K562 (cell line): ENCODE measurements around the gene ENDOD1. TPM values are rescaled to one million over a fixed set of nuclear protein-coding genes. Genes with fewer than 3 reads are reported as not detected.

Source experiments
- E2F3 ChIP-seq: fragments of 250-450 bp; sonication (Bioruptor Pico); IDR thresholded peaks from 2 replicates; pipeline ENCODE4 v1.4.0; 2020; ENCODE audit warnings: mild to moderate bottlenecking
- GATA2 ChIP-seq: sonication (generic); formaldehyde crosslinking; IDR thresholded peaks from 2 replicates; pipeline ENCODE4 v1.4.0; 2020; ENCODE audit warnings: mild to moderate bottlenecking, missing genetic modification reagents
- GTF2F1 ChIP-seq: IDR thresholded peaks from 2 replicates; pipeline ENCODE4 v1.6.1; 2011; ENCODE audit warnings: low read depth, low read length, improper control_type of control experiment
- HDAC6 ChIP-seq: IDR thresholded peaks from 2 replicates; pipeline ENCODE4 v1.6.1; 2012; ENCODE audit warnings: low read depth, mild to moderate bottlenecking, control low read depth, inconsistent platforms, low read length, moderate library complexity
- MAFK ChIP-seq: IDR thresholded peaks from 2 replicates; pipeline ENCODE4 v1.6.1; 2011; ENCODE audit warnings: low read length, improper control_type of control experiment
- MTA2 ChIP-seq: fragments of 450-650 bp; IDR thresholded peaks from 2 replicates; pipeline ENCODE4 v1.6.1; 2016; ENCODE audit warnings: low read depth
- MYBL2 ChIP-seq, 2 experiments: fragments of 450-650 bp in 1 of 2; sonication (generic) in 1 of 2; formaldehyde crosslinking in 1 of 2; IDR thresholded peaks; 2 replicates each; pipeline versions ENCODE4 v1.6.1 to v1.8.1; 2017 to 2022; ENCODE audit warnings: borderline replicate concordance in 1 of 2, inconsistent platforms in 1 of 2, low read depth in 1 of 2, mild to moderate bottlenecking in 1 of 2, missing genetic modification reagents in 1 of 2, moderate library complexity in 1 of 2
- PTRF ChIP-seq: fragments of 450-650 bp; IDR thresholded peaks from 2 replicates; pipeline ENCODE4 v1.6.1; 2016; ENCODE audit warnings: mild to moderate bottlenecking, missing genetic modification characterization, missing compliant biosample characterization
- RBM14 ChIP-seq: fragments of 200-400 bp; formaldehyde crosslinking; IDR thresholded peaks from 2 replicates; pipeline ENCODE4 v1.6.1; 2018; ENCODE audit warnings: low read depth, mild to moderate bottlenecking, low read length, moderate library complexity, borderline replicate concordance; ENCODE audit not compliant: insufficient read depth
- SETDB1 ChIP-seq: IDR thresholded peaks from one replicate; pipeline ENCODE4 v1.6.1; 2012; ENCODE audit warnings: low read length, control low read depth, inconsistent platforms
- ZNF274 ChIP-seq: IDR thresholded peaks from 2 replicates; pipeline ENCODE4 v1.6.1; 2011; ENCODE audit warnings: low read depth, mild to moderate bottlenecking, low read length, moderate library complexity, borderline replicate concordance
- polyA plus RNA-seq, 8 experiments: library from polyadenylated mRNA; depleted of rRNA in 4 of 8; stranded (reverse) in 5 of 8; unstranded in 3 of 8; fragments of >200 nt; fragmentation: Nextera tagmentation in 2 of 8; fragmentation: Illumina TruSeq in 1 of 8; extraction: Ambion mirVana in 2 of 8; extraction: Trizol in 1 of 8; gene quantifications; 2 replicates each; pipeline versions ENCODE4 v1.2.1 to v1.2.3, GENCODE V29; 2011 to 2014; ENCODE audit warnings: inconsistent platforms in 1 of 8, missing spikeins in 1 of 8
- total RNA-seq, 7 experiments: library from RNA; depleted of rRNA in 6 of 7; stranded (reverse); fragments of >200 nt in 6 of 7; fragmentation: Illumina TruSeq in 2 of 7; extraction: Trizol in 2 of 7; gene quantifications; 2 replicates each; pipeline versions ENCODE4 v1.2.1 to v1.2.3, GENCODE V29; 2011 to 2021; ENCODE audit warnings: low replicate concordance in 1 of 7
- TF ChIP-seq, protein P1 (sequence below): fragments of 150-350 bp; conservative IDR thresholded peaks from 2 replicates; pipeline ENCODE4 v1.6.1; 2014; ENCODE audit warnings: low read length
- TF ChIP-seq, protein P2 (sequence below): fragments of 250-450 bp; sonication (Bioruptor Pico); IDR thresholded peaks from 2 replicates; pipeline ENCODE4 v1.8.0; 2022; ENCODE audit warnings: inconsistent platforms
- TF ChIP-seq, protein P3 (sequence below): IDR thresholded peaks from 2 replicates; pipeline ENCODE4 v1.6.1; 2012; ENCODE audit warnings: low read depth, low read length, improper control_type of control experiment, borderline replicate concordance
- TF ChIP-seq, protein P4 (sequence below): fragments of 250-450 bp; sonication (Bioruptor Pico); IDR thresholded peaks from 2 replicates; pipeline ENCODE4 v1.8.0; 2022; ENCODE audit warnings: moderate library complexity, mild to moderate bottlenecking, inconsistent platforms
- TF ChIP-seq, protein P5 (sequence below): IDR thresholded peaks from 2 replicates; pipeline ENCODE4 v1.6.1; 2016; ENCODE audit warnings: missing genetic modification characterization, missing compliant biosample characterization

Gene ENDOD1
- total and polyA plus RNA-seq, 9 of the 15 experiments (the other 6 are each of a cell fraction or from before 2014, with no cell fraction given) = 4.2 to 11.8 (median 9.3) TPM

DNA sequence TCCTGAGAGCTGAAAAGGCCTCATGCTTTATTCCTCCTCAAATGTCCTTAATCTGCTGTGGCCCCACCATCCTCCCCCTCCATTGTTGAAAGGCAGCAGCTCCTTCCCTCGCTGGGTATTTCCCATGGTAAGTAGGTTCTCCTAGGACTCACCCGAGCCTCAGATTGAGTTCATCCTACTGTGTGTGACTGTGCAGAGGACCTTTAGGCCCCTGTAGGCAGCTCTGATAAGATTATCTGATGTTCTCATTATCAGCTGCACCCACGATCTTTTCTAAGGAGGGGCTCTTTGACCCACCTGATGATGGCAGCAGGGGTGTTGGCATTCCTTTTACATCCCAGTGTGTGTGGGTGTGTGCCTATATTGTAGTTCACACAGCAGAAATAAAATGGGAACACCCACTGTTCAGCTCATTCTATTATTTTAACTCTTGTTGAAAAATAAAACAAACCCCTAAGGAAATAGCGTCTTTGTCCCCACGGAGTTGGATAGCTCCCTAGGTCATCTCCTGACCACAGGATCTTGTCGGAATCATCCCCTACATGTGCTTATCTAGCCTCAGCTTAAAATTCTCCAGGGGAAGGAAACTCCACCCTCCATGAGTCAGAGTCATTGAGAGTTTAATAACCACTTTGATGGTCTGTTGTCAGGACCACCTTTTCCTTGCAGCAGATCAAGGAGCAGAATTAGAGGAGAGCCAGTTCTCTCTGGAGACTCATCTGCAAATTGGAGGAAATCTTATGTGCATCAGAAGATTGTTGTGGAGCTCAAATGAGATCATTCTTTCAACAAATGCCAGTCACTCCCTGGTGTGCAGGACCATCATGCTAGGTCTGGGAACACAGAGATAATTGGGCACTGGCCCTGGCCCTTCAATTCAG is 19.3 kb downstream of the ENDOD1 start (continued):
- TF ChIP-seq, protein P1, sequence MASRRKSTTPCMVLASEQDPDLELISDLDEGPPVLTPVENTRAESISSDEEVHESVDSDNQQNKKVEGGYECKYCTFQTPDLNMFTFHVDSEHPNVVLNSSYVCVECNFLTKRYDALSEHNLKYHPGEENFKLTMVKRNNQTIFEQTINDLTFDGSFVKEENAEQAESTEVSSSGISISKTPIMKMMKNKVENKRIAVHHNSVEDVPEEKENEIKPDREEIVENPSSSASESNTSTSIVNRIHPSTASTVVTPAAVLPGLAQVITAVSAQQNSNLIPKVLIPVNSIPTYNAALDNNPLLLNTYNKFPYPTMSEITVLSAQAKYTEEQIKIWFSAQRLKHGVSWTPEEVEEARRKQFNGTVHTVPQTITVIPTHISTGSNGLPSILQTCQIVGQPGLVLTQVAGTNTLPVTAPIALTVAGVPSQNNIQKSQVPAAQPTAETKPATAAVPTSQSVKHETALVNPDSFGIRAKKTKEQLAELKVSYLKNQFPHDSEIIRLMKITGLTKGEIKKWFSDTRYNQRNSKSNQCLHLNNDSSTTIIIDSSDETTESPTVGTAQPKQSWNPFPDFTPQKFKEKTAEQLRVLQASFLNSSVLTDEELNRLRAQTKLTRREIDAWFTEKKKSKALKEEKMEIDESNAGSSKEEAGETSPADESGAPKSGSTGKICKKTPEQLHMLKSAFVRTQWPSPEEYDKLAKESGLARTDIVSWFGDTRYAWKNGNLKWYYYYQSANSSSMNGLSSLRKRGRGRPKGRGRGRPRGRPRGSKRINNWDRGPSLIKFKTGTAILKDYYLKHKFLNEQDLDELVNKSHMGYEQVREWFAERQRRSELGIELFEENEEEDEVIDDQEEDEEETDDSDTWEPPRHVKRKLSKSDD = no peak
- TF ChIP-seq E2F3 (CRISPR knock-in tag) (no peak), GATA2 (CRISPR knock-in tag) (peak; percentile 81), HDAC6 (no peak), GTF2F1 (no peak), PTRF (tag) (no peak), ZNF274 (no peak), MYBL2 (IDR thresholded peaks at IDR 0.05; ENCODE audit: low read depth) (no peak), MYBL2 (CRISPR knock-in tag; IDR thresholded peaks at IDR 0.05; ENCODE audit: borderline replicate concordance) (no peak), MTA2 (peak; percentile 88), SETDB1 (no peak), RBM14 (no peak), MAFK (no peak)
- TF ChIP-seq, protein P2, sequence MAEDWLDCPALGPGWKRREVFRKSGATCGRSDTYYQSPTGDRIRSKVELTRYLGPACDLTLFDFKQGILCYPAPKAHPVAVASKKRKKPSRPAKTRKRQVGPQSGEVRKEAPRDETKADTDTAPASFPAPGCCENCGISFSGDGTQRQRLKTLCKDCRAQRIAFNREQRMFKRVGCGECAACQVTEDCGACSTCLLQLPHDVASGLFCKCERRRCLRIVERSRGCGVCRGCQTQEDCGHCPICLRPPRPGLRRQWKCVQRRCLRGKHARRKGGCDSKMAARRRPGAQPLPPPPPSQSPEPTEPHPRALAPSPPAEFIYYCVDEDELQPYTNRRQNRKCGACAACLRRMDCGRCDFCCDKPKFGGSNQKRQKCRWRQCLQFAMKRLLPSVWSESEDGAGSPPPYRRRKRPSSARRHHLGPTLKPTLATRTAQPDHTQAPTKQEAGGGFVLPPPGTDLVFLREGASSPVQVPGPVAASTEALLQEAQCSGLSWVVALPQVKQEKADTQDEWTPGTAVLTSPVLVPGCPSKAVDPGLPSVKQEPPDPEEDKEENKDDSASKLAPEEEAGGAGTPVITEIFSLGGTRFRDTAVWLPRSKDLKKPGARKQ (CRISPR knock-in tag) = no peak
- TF ChIP-seq, protein P3, sequence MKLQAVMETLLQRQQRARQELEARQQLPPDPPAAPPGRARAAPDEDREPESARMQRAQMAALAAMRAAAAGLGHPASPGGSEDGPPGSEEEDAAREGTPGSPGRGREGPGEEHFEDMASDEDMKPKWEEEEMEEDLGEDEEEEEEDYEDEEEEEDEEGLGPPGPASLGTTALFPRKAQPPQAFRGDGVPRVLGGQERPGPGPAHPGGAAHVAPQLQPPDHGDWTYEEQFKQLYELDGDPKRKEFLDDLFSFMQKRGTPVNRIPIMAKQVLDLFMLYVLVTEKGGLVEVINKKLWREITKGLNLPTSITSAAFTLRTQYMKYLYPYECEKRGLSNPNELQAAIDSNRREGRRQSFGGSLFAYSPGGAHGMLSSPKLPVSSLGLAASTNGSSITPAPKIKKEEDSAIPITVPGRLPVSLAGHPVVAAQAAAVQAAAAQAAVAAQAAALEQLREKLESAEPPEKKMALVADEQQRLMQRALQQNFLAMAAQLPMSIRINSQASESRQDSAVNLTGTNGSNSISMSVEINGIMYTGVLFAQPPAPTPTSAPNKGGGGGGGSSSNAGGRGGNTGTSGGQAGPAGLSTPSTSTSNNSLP = 0 out of 2 replicates have a peak, but pooled peaks have one; percentile 72
- TF ChIP-seq, protein P4, sequence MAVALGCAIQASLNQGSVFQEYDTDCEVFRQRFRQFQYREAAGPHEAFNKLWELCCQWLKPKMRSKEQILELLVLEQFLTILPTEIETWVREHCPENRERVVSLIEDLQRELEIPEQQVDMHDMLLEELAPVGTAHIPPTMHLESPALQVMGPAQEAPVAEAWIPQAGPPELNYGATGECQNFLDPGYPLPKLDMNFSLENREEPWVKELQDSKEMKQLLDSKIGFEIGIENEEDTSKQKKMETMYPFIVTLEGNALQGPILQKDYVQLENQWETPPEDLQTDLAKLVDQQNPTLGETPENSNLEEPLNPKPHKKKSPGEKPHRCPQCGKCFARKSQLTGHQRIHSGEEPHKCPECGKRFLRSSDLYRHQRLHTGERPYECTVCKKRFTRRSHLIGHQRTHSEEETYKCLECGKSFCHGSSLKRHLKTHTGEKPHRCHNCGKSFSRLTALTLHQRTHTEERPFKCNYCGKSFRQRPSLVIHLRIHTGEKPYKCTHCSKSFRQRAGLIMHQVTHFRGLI (CRISPR knock-in tag) = no peak
- TF ChIP-seq, protein P5, sequence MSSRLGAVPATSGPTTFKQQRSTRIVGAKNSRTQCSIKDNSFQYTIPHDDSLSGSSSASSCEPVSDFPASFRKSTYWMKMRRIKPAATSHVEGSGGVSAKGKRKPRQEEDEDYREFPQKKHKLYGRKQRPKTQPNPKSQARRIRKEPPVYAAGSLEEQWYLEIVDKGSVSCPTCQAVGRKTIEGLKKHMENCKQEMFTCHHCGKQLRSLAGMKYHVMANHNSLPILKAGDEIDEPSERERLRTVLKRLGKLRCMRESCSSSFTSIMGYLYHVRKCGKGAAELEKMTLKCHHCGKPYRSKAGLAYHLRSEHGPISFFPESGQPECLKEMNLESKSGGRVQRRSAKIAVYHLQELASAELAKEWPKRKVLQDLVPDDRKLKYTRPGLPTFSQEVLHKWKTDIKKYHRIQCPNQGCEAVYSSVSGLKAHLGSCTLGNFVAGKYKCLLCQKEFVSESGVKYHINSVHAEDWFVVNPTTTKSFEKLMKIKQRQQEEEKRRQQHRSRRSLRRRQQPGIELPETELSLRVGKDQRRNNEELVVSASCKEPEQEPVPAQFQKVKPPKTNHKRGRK (tag) = no peak
